GM13976 (cell line): ENCODE results near the gene ANKMY1.
"Not testable (repeated sequence)": the region's sequence is repeated elsewhere in the genome, so short reads cannot be mapped to it uniquely, and the experiment has no call there.

Experiments used
- DNase-seq: peaks from one replicate; pipeline ENCODE4 v3.0.0; 2012; ENCODE audit warnings: low spot score
- CTCF ChIP-seq: IDR thresholded peaks from 2 replicates; pipeline ENCODE4 v1.5.1; 2012; ENCODE audit warnings: borderline replicate concordance, mild to moderate bottlenecking; ENCODE audit not compliant: insufficient read depth; ENCODE audit errors: extremely low read depth, missing control alignments, control extremely low read depth
- in situ Hi-C: fragments of 300-500 bp; cut with MboI; formaldehyde crosslinking; loops from one replicate; pipeline ENCODE4 v1.12.0; 2022; ENCODE audit warnings: low sequenced_read_pairs, mixed read lengths, inconsistent platforms; ENCODE audit not compliant: unreplicated experiment

The ANKMY1 gene

DNA sequence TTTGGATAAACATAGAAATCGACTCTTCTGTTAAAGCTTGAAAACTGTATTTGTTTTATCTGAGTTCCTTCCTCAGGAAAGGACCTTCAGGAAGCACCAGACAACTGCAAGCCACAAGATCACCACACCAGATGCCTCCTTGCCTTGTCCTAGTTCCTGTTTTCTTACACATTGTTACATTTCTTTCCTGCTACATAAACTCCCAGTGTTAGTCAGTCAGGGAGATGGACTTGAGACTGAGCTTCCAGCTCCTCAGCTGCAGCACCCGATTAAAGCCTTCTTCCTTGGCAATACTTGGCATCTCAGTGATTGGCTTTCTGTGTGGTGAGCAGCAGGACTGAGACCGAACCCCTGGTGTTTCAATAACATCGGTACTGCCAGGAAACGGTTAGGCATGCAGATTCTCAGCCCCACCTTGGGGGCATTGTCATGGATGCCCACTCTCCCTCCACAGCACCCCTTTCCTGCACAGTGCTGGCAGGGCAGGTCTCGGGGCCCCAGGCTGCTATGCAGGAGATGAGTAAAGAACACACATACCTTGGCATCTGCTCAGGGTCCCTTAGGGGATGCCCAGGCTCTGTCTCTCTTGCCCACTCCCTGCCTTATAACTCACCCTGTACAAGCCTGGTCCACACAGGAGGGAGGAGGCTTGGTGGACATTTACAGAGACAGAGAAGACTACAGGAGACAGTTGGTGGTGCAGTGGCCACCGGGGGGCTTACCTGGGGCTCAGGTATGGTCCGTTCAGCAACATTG is 32.6 kb downstream of the ANKMY1 start:
- in situ Hi-C loops = loop anchor here (25.0 kb wide), 1 partner anchor 187 kb away; no protein-coding TSS in a partner anchor

DNA sequence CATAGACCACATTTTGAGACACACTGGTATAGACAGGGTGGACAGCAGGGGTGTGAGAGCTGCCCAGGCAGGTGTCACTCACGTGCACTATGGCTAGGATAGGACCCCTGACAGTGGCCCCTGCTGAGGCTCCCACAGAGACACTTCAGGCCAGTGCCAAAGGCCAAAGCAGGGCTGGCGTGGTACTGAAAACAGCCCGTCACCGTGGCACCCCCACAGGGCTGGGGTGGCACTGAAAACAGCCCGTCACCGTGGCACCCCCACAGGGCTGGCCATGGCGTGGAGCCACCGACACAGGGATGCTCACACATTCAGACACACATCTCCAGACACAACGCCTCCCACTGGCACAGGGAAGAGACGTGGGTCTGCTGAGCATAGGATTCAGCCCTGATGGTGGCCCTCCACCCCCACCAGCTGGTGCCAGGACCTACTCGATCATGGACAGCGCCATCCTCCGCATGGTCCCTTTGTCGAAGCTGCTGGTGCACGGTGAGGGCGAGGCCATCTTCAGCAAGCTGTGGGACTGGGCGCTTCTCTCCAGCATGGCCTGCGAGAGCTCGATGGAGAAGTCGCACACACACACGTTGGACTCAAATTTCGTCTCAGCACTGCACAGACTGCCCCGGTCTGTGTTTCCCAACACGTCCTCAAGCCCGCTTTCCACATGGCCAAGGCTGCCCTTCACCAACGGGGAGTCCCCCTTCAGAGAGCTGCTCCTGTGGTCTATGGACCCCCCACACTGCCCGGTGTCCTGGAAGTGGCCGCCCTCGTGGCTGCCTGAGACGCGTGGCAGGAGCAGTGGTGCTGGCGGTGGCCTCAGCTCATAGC is 34.1 kb downstream of the ANKMY1 start:
- no peak for TF ChIP-seq CTCF
- DNase-seq = no peak
- in situ Hi-C loops = loop anchor here (25.0 kb wide), 1 partner anchor 189 kb away; no protein-coding TSS in a partner anchor

More for the DNA sequence above, 32.6 kb downstream of the ANKMY1 start:
- DNase-seq = no peak
- no peak for TF ChIP-seq CTCF

DNA sequence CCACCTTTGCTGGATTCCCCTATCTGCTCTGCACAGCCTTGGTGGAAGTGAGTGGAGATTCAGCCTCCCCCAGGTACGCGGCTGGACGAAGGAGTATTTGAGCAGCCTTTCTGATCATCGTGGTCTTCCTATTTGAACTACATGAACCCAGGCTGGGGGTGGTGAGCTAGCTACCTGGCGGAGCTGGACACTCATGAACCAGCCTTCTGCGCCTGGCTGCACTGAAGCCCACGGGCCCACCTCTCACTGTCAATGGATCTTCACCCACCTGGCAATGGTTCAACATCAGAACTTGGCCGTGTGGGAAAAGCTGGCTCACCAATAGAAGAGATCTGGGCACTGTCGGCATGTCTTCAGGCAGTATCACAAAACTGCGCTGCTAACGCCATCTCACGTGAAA is 35.4 kb downstream of the ANKMY1 start:
- DNase-seq = no peak
- in situ Hi-C loops = loop anchor here (25.0 kb wide), 1 partner anchor 190 kb away; no protein-coding TSS in a partner anchor
- no peak for TF ChIP-seq CTCF

DNA sequence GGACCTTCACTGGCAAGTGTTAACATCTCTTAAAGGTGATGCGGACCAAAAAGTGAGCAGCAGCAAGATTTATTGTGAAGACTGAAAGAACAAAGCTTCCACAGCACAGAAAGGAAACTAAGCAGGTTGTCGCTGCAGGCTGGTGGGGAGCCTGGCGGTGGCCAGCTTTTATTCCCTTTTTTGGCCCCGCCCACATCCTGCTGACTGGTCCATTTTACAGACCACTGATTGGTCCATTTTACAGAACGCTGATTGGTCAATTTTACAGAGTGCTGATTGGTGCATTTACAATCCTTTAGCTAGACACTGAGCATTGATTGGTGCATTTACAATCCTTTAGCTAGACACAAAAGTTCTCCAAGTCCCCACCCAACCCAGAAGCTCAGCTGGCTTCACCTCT is 35.9 kb downstream of the ANKMY1 start:
- DNase-seq = not testable (repeated sequence)
- in situ Hi-C loops = loop anchor here (25.0 kb wide), 1 partner anchor 190 kb away; no protein-coding TSS in a partner anchor

DNA sequence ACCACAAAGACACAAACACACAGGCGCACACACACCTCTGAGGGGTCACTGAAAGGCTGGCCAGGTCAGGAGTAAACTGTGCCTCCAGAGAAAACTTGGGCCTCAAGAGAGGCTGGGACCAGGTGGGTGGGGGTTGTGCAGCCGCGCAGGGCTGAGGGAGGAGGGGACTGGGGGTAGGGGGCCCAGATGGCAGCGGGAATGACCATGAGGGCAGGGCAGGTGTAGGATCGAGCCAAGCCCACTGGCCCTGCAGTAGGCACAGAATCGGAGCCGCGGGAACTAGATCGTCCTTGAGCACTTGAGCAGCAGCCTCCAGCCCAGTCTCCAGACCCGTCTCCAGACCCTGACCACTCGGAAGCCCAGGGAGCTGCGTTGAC is 36.8 kb downstream of the ANKMY1 start:
- DNase-seq = no peak
- no peak for TF ChIP-seq CTCF
- in situ Hi-C loops = loop anchor here (25.0 kb wide), 1 partner anchor 191 kb away; no protein-coding TSS in a partner anchor

GRCh38 chr2:240520130-240520973 is 37.4 kb downstream of the ANKMY1 start:
- TF ChIP-seq CTCF = no peak
- in situ Hi-C loops = loop anchor here (25.0 kb wide), 1 partner anchor 192 kb away; no protein-coding TSS in a partner anchor
- DNase-seq = peak; percentile 31
